K562 (cell line): Measurements from ENCODE around the gene STT3B. TPM values are rescaled to one million over a fixed set of nuclear protein-coding genes. Genes with fewer than 3 reads are reported as not detected.

ENCODE experiments used
- BRD9 ChIP-seq: fragments of 450-650 bp; IDR thresholded peaks from 2 replicates; pipeline ENCODE4 v1.6.1; 2018; ENCODE audit warnings: low read depth; ENCODE audit not compliant: partially characterized antibody
- BRF1 ChIP-seq: IDR thresholded peaks from 3 replicates; pipeline ENCODE4 v1.6.1; 2011; ENCODE audit warnings: borderline replicate concordance, mild to moderate bottlenecking; ENCODE audit not compliant: insufficient read length; ENCODE audit errors: extremely low read depth
- EGR1 ChIP-seq: fragments of 450-650 bp; conservative IDR thresholded peaks from 2 replicates; pipeline ENCODE4 v1.6.1; 2017; ENCODE audit warnings: mild to moderate bottlenecking
- ERF ChIP-seq: fragments of 450-650 bp; formaldehyde crosslinking; IDR thresholded peaks from 2 replicates; pipeline ENCODE4 v1.4.0; 2020; ENCODE audit warnings: mild to moderate bottlenecking, mixed read lengths
- FIP1L1 ChIP-seq: fragments of 200-400 bp; formaldehyde crosslinking; IDR thresholded peaks from 2 replicates; pipeline ENCODE4 v1.6.1; 2018; ENCODE audit warnings: mild to moderate bottlenecking, low read depth, low read length; ENCODE audit not compliant: poor library complexity, severe bottlenecking
- FOXA1 ChIP-seq: fragments of 450-650 bp; IDR thresholded peaks from 2 replicates; pipeline ENCODE4 v1.6.1; 2016; ENCODE audit warnings: mild to moderate bottlenecking, borderline replicate concordance
- HDAC6 ChIP-seq: IDR thresholded peaks from 2 replicates; pipeline ENCODE4 v1.6.1; 2012; ENCODE audit warnings: low read depth, mild to moderate bottlenecking, control low read depth, inconsistent platforms, low read length, moderate library complexity
- HDAC8 ChIP-seq: fragments of 450-650 bp; IDR thresholded peaks from 2 replicates; pipeline ENCODE4 v1.6.1; 2016; ENCODE audit warnings: mild to moderate bottlenecking, missing genetic modification characterization, moderate library complexity, missing compliant biosample characterization
- KHSRP ChIP-seq: fragments of 450-650 bp; IDR thresholded peaks from 2 replicates; pipeline ENCODE4 v1.6.1; 2017
- MECOM ChIP-seq: fragments of 250-450 bp; sonication (Bioruptor Pico); IDR thresholded peaks from 2 replicates; pipeline ENCODE4 v1.8.0; 2022; ENCODE audit warnings: inconsistent platforms
- MXI1 ChIP-seq: IDR thresholded peaks from 2 replicates; pipeline ENCODE4 v1.6.1; 2011; ENCODE audit warnings: low read depth, mild to moderate bottlenecking, improper control_type of control experiment, low read length
- NFE2 ChIP-seq: IDR thresholded peaks from 2 replicates; pipeline ENCODE4 v1.6.1; 2014; ENCODE audit warnings: antibody characterized with exemption, low read depth
- SPI1 ChIP-seq: IDR thresholded peaks from 2 replicates; pipeline ENCODE4 v1.6.1; 2011; ENCODE audit warnings: low read depth, low read length, control low read depth, borderline replicate concordance
- TCFL5 ChIP-seq: fragments of 250-450 bp; sonication (Bioruptor Pico); conservative IDR thresholded peaks from 2 replicates; pipeline ENCODE4 v1.6.1; 2021; ENCODE audit warnings: mild to moderate bottlenecking, moderate library complexity, matching md5 sums
- ZNF197 ChIP-seq: fragments of 200-800 bp; sonication (Bioruptor generic); IDR thresholded peaks from 2 replicates; pipeline ENCODE4 v1.6.1; 2016; ENCODE audit warnings: low read depth, missing genetic modification characterization, missing compliant biosample characterization
- ZNF217 ChIP-seq: sonication (generic); formaldehyde crosslinking; IDR thresholded peaks from 2 replicates; pipeline ENCODE4 v1.8.0; 2022; ENCODE audit warnings: mild to moderate bottlenecking, missing genetic modification reagents
- ZNF311 ChIP-seq: fragments of 250-450 bp; sonication (Bioruptor Pico); IDR thresholded peaks from 2 replicates; pipeline ENCODE4 v1.4.0; 2020; ENCODE audit warnings: mild to moderate bottlenecking, moderate library complexity
- ZSCAN29 ChIP-seq: fragments of 450-650 bp; IDR thresholded peaks from 2 replicates; pipeline ENCODE4 v1.6.1; 2017
- polyA plus RNA-seq, 8 experiments: library from polyadenylated mRNA; depleted of rRNA in 4 of 8; stranded (reverse) in 5 of 8; unstranded in 3 of 8; fragments of >200 nt; fragmentation: Nextera tagmentation in 2 of 8; fragmentation: Illumina TruSeq in 1 of 8; extraction: Ambion mirVana in 2 of 8; extraction: Trizol in 1 of 8; gene quantifications; 2 replicates each; pipeline versions ENCODE4 v1.2.1 to v1.2.3, GENCODE V29; 2011 to 2014; ENCODE audit warnings: inconsistent platforms in 1 of 8, missing spikeins in 1 of 8
- total RNA-seq, 7 experiments: library from RNA; depleted of rRNA in 6 of 7; stranded (reverse); fragments of >200 nt in 6 of 7; fragmentation: Illumina TruSeq in 2 of 7; extraction: Trizol in 2 of 7; gene quantifications; 2 replicates each; pipeline versions ENCODE4 v1.2.1 to v1.2.3, GENCODE V29; 2011 to 2021; ENCODE audit warnings: low replicate concordance in 1 of 7
- TF ChIP-seq, protein P1 (sequence below): fragments of 200-400 bp; formaldehyde crosslinking; IDR thresholded peaks from 2 replicates; pipeline ENCODE4 v1.6.1; 2017; ENCODE audit warnings: mild to moderate bottlenecking, low read depth, low read length, moderate library complexity
- TF ChIP-seq, protein P2 (sequence below): fragments of 250-450 bp; sonication (Bioruptor Pico); IDR thresholded peaks from 2 replicates; pipeline ENCODE4 v1.8.0; 2021; ENCODE audit warnings: mild to moderate bottlenecking, moderate library complexity
- TF ChIP-seq, protein P3 (sequence below): fragments of 250-450 bp; sonication (Bioruptor Pico); IDR thresholded peaks from 2 replicates; pipeline ENCODE4 v1.4.0; 2020; ENCODE audit warnings: mild to moderate bottlenecking
- TF ChIP-seq, protein P4 (sequence below): fragments of 450-650 bp; IDR thresholded peaks from 2 replicates; pipeline ENCODE4 v1.6.1; 2016; ENCODE audit warnings: antibody characterized with exemption
- TF ChIP-seq, protein P5 (sequence below): sonication (generic); formaldehyde crosslinking; IDR thresholded peaks from 2 replicates; pipeline ENCODE4 v1.8.1; 2022; ENCODE audit warnings: missing genetic modification reagents

STT3B gene
- total and polyA plus RNA-seq, 9 of the 15 experiments (the other 6 are each of a cell fraction or from before 2014, with no cell fraction given): 22.4 to 147 (median 100) TPM

DNA sequence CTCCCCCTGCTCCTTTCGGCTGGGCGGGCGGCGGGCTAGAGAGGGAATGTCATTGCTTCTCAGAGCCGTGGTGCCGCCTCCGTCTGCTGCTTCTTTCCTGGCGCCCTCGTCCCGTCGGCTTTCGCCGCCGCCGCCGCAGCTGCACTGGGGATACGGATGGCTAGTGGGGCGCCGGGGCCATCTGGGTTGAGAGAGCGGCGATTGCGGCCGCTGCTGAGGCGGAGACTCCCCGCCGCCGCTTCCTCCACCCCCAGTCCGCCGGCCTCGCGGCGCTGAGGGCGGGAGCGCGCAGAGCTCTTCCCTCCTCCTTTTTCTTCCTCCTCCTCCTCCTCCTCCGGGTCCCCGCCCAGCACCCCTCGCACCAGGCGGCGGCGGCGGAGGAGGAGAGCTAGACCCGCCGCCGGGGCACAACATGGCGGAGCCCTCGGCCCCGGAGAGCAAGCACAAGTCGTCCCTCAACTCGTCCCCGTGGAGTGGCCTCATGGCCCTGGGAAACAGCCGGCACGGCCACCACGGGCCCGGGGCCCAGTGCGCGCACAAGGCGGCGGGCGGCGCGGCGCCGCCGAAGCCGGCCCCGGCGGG, at the start of gene STT3B (continued):
- TF ChIP-seq, protein P1, sequence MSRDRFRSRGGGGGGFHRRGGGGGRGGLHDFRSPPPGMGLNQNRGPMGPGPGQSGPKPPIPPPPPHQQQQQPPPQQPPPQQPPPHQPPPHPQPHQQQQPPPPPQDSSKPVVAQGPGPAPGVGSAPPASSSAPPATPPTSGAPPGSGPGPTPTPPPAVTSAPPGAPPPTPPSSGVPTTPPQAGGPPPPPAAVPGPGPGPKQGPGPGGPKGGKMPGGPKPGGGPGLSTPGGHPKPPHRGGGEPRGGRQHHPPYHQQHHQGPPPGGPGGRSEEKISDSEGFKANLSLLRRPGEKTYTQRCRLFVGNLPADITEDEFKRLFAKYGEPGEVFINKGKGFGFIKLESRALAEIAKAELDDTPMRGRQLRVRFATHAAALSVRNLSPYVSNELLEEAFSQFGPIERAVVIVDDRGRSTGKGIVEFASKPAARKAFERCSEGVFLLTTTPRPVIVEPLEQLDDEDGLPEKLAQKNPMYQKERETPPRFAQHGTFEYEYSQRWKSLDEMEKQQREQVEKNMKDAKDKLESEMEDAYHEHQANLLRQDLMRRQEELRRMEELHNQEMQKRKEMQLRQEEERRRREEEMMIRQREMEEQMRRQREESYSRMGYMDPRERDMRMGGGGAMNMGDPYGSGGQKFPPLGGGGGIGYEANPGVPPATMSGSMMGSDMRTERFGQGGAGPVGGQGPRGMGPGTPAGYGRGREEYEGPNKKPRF: no peak
- TF ChIP-seq, protein P2, sequence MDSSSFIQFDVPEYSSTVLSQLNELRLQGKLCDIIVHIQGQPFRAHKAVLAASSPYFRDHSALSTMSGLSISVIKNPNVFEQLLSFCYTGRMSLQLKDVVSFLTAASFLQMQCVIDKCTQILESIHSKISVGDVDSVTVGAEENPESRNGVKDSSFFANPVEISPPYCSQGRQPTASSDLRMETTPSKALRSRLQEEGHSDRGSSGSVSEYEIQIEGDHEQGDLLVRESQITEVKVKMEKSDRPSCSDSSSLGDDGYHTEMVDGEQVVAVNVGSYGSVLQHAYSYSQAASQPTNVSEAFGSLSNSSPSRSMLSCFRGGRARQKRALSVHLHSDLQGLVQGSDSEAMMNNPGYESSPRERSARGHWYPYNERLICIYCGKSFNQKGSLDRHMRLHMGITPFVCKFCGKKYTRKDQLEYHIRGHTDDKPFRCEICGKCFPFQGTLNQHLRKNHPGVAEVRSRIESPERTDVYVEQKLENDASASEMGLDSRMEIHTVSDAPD (CRISPR knock-in tag): no peak
- TF ChIP-seq MECOM (CRISPR knock-in tag) (no peak), ZSCAN29 (0 out of 2 replicates have a peak, but pooled peaks have one; percentile 14), KHSRP (no peak), HDAC6 (no peak), HDAC8 (tag) (no peak), BRD9 (no peak), ZNF197 (CRISPR knock-in tag) (no peak), NFE2 (no peak), ERF (CRISPR knock-in tag) (0 out of 2 replicates have a peak, but pooled peaks have one; percentile 63), MXI1 (no peak), TCFL5 (CRISPR knock-in tag) (no peak), FIP1L1 (no peak), BRF1 (no peak), SPI1 (no peak), EGR1 (peak; percentile 81), ZNF311 (CRISPR knock-in tag) (no peak), ZNF217 (CRISPR knock-in tag) (no peak), FOXA1 (no peak)
- TF ChIP-seq, protein P3, sequence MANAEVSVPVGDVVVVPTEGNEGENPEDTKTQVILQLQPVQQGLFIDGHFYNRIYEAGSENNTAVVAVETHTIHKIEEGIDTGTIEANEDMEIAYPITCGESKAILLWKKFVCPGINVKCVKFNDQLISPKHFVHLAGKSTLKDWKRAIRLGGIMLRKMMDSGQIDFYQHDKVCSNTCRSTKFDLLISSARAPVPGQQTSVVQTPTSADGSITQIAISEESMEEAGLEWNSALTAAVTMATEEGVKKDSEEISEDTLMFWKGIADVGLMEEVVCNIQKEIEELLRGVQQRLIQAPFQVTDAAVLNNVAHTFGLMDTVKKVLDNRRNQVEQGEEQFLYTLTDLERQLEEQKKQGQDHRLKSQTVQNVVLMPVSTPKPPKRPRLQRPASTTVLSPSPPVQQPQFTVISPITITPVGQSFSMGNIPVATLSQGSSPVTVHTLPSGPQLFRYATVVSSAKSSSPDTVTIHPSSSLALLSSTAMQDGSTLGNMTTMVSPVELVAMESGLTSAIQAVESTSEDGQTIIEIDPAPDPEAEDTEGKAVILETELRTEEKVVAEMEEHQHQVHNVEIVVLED (CRISPR knock-in tag): peak; percentile 34; the same call in 1 of the 2 replicates
- TF ChIP-seq, protein P4, sequence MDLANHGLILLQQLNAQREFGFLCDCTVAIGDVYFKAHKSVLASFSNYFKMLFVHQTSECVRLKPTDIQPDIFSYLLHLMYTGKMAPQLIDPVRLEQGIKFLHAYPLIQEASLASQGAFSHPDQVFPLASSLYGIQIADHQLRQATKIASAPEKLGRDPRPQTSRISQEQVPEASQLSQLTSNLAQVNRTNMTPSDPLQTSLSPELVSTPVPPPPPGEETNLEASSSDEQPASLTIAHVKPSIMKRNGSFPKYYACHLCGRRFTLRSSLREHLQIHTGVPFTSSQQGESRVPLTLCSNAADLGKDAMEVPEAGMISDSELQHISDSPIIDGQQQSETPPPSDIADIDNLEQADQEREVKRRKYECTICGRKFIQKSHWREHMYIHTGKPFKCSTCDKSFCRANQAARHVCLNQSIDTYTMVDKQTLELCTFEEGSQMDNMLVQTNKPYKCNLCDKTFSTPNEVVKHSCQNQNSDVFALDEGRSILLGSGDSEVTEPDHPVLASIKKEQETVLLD: no peak
- TF ChIP-seq, protein P5, sequence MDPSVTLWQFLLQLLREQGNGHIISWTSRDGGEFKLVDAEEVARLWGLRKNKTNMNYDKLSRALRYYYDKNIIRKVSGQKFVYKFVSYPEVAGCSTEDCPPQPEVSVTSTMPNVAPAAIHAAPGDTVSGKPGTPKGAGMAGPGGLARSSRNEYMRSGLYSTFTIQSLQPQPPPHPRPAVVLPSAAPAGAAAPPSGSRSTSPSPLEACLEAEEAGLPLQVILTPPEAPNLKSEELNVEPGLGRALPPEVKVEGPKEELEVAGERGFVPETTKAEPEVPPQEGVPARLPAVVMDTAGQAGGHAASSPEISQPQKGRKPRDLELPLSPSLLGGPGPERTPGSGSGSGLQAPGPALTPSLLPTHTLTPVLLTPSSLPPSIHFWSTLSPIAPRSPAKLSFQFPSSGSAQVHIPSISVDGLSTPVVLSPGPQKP (CRISPR knock-in tag): no peak
